Psoas muscle (tissue), 8 donors: ENCODE data around the gene MGAT1. TPM values are rescaled to one million over a fixed set of nuclear protein-coding genes. Genes with fewer than 3 reads are reported as not detected.

Source experiments
- ATAC-seq, 4 donors: fragments of 200-7000 bp; cut with Tn5 transposase; one replicate each; pipeline ENCODE4 v1.9.1; 2020; ENCODE audit warnings: moderate library complexity in 3 of 4, mild to moderate bottlenecking in 2 of 4
- DNase-seq, 2 donors: peaks; one replicate each; pipeline ENCODE4 v3.0.0-alpha.2; 2020
- H3K27ac ChIP-seq: fragments of 200-600 bp; one replicate; pipeline ENCODE4 v1.8.0; 2022
- H3K27me3 ChIP-seq, 3 donors: fragments of 200-600 bp in 1 of 3; one replicate each; pipeline versions ENCODE4 v1.6.1 to v1.8.0; 2013 to 2022; ENCODE audit warnings: low read length in 2 of 3, mild to moderate bottlenecking in 2 of 3, moderate library complexity in 1 of 3; ENCODE audit not compliant: insufficient read depth in 3 of 3
- H3K36me3 ChIP-seq, 2 donors: fragments of 200-600 bp in 1 of 2; one replicate each; pipeline versions ENCODE4 v1.6.1 to v1.8.0; 2013 to 2022; ENCODE audit warnings: low read depth in 1 of 2, mild to moderate bottlenecking in 1 of 2, moderate library complexity in 1 of 2; ENCODE audit not compliant: insufficient read depth in 1 of 2
- H3K4me1 ChIP-seq: fragments of 200-600 bp; one replicate; pipeline ENCODE4 v1.8.0; 2022
- H3K4me3 ChIP-seq: fragments of 200-600 bp; one replicate; pipeline ENCODE4 v1.8.0; 2022; ENCODE audit warnings: mild to moderate bottlenecking
- H3K9me3 ChIP-seq: fragments of 200-600 bp; one replicate; pipeline ENCODE4 v1.8.0; 2022
- CTCF ChIP-seq: fragments of 200-600 bp; IDR thresholded peaks from one replicate; pipeline ENCODE4 v1.8.0; 2022; ENCODE audit warnings: antibody characterized with exemption
- WGBS, 3 donors: extraction: QIAGEN DNeasy Blood & Tissue Kit; methylation state at CpG; one replicate each; pipeline versions ENCODE4 v1.1.6 to v1.1.7; 2013; 5-methylcytosine and 5-hydroxymethylcytosine counted together
- intact Hi-C, 2 donors: fragments of 100-400 bp; cut with DNase I; formaldehyde crosslinking; loops; one replicate each; pipeline versions ENCODE4 v1.11.0 to v1.14.2; 2022
- polyA plus RNA-seq, 3 donors: library from polyadenylated mRNA; stranded (reverse); fragments of 200-250 nt; gene quantifications; one replicate each; pipeline ENCODE4 v1.2.3, GENCODE V29; 2013
- total RNA-seq, 4 donors: library from RNA; stranded (reverse); fragmentation: NEBNext Ultra II Directional in 2 of 4; extraction: Animal tissue kit (Norgen Biotek cat#: 25700) in 2 of 4; gene quantifications; one replicate each; pipeline versions ENCODE4 v1.2.1 to v1.2.4, GENCODE V29; 2021 to 2023
- donor health status: healthy with polysubstance abuse.
- donor health status: DM: no; HTN: no; CAD: no; lungs with moderate emphysema.
- donor health status: Bipolar disorder and iron deficiency.
- donor health status: healthy.
- donor health status: DM: yes; HTN: yes; CAD: no.
- donor health status: DM: no; HTN: no; CAD: no.
- donor health status: DM: no; HTN: no; CAD: no.
- donor health status: DM: yes; HTN: yes; CAD: no.

The MGAT1 gene
- total and polyA plus RNA-seq, 7 donors: 53.6 to 134 (median 71.6) TPM

- no peak for DNase-seq
- TF ChIP-seq CTCF: no peak
- intact Hi-C loops: loop anchor here (5.0 to 10.0 kb wide), 2 partner anchors 61 to 383 kb away; partner anchors contain the start of gene ZFP62 (in 1 of the 2)
- Histone ChIP-seq H3K27ac (peak overlapping the region; percentile 99), H3K36me3 (peaks cover 3 to 4% of the 10 kb centered on the region in 2 donors), H3K4me3 (peak overlapping the region; percentile 100), H3K9me3 (no peaks in the 10 kb centered on the region), H3K27me3 (no peaks in the 10 kb centered on the region), H3K4me1 (peaks cover 86% of the 10 kb centered on the region)
- WGBS, 3 donors: 12 to 17% (median 13%) methylated on average over 15 of the region's 15 CpGs
- peak; percentile 0 to 20 (median 2) for ATAC-seq
These were observed 846 bp downstream of the MGAT1 start for GRCh38 chr5:180801596-180802324.

- peak; percentile 11 for TF ChIP-seq CTCF
- no peak for DNase-seq
- Histone ChIP-seq H3K27me3 (no peaks in the 10 kb centered on the region), H3K4me1 (peaks cover 84% of the 10 kb centered on the region), H3K27ac (peak overlapping the region; percentile 99), H3K9me3 (no peaks in the 10 kb centered on the region), H3K4me3 (peak overlapping the region; percentile 100), H3K36me3 (peaks cover 0 to 9% of the 10 kb centered on the region in 2 donors)
- 49 to 74% (median 70%) methylated on average over 6 of the region's 6 CpGs for WGBS, 3 donors
- no peak for ATAC-seq
- intact Hi-C loops: loop anchor here (5.0 to 10.0 kb wide), 3 partner anchors 57 to 385 kb away; partner anchors contain the start of gene ZFP62 (in 1 of the 2)
These were observed 2.5 kb downstream of the MGAT1 start for GRCh38 chr5:180799902-180800801.

GRCh38 chr5:180799194-180799593 is 3.4 kb downstream of the MGAT1 start:
- no peaks in the 10 kb centered on the region for H3K9me3 ChIP-seq
- no peaks in the 10 kb centered on the region for H3K27me3 ChIP-seq
- intact Hi-C loops: loop anchor here in 1 of 2 donors (5.0 kb wide), 1 partner anchor 58 kb away; no protein-coding TSS in a partner anchor
- ATAC-seq (no peak), DNase-seq (no peak)
- TF ChIP-seq CTCF: no peak
- peaks cover 76% of the 10 kb centered on the region for H3K4me1 ChIP-seq
- no peak overlapping the region for H3K4me3 ChIP-seq
- 68 to 77% (median 69%) methylated on average over 4 of the region's 4 CpGs for WGBS, 3 donors
- H3K27ac ChIP-seq: no peak overlapping the region
- H3K36me3 ChIP-seq: peaks cover 0 to 14% of the 10 kb centered on the region in 2 donors

GRCh38 chr5:180798193-180798592 is 4.4 kb downstream of the MGAT1 start:
- H3K27ac ChIP-seq: no peak overlapping the region
- no peak overlapping the region for H3K4me3 ChIP-seq
- H3K4me1 ChIP-seq: peaks cover 66% of the 10 kb centered on the region
- H3K9me3 ChIP-seq: no peaks in the 10 kb centered on the region
- intact Hi-C loops: loop anchor here in 1 of 2 donors (5.0 kb wide), 1 partner anchor 59 kb away; no protein-coding TSS in a partner anchor
- no peak for ATAC-seq
- 68 to 84% (median 71%) methylated on average over 11 of the region's 11 CpGs for WGBS, 3 donors
- TF ChIP-seq CTCF: no peak
- no peak for DNase-seq
- H3K36me3 ChIP-seq: peaks cover 0 to 20% of the 10 kb centered on the region in 2 donors
- no peaks in the 10 kb centered on the region for H3K27me3 ChIP-seq
